ENCODE results near the gene SDK1.

GRCh38 chr7:3910054-3910453, 609.0 kb downstream of the SDK1 start:
- TF ChIP-seq, protein P1, sequence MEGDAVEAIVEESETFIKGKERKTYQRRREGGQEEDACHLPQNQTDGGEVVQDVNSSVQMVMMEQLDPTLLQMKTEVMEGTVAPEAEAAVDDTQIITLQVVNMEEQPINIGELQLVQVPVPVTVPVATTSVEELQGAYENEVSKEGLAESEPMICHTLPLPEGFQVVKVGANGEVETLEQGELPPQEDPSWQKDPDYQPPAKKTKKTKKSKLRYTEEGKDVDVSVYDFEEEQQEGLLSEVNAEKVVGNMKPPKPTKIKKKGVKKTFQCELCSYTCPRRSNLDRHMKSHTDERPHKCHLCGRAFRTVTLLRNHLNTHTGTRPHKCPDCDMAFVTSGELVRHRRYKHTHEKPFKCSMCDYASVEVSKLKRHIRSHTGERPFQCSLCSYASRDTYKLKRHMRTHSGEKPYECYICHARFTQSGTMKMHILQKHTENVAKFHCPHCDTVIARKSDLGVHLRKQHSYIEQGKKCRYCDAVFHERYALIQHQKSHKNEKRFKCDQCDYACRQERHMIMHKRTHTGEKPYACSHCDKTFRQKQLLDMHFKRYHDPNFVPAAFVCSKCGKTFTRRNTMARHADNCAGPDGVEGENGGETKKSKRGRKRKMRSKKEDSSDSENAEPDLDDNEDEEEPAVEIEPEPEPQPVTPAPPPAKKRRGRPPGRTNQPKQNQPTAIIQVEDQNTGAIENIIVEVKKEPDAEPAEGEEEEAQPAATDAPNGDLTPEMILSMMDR (conservative IDR thresholded peaks at IDR 0.05; ENCODE audit: low read length) = no peak
- TF ChIP-seq EZH2phosphoT487 (IDR thresholded peaks at IDR 0.05; ENCODE audit: borderline replicate concordance, low read depth, low read length) = no peak

All from OCI-LY7 (cell line).